Vagina (tissue), 2 donors: ENCODE data around the gene DPYSL4. TPM values are rescaled to one million over a fixed set of nuclear protein-coding genes. Genes with fewer than 3 reads are reported as not detected.

ENCODE experiments used
- DNase-seq, 2 donors: peaks; one replicate each; pipeline ENCODE4 v3.0.0-alpha.2; 2017; ENCODE audit errors: extremely low spot score in 2 of 2
- H3K27ac ChIP-seq: fragments of 200-600 bp; sonication (generic); one replicate; pipeline ENCODE4 v1.5.1; 2019
- H3K27me3 ChIP-seq: fragments of 200-600 bp; sonication (generic); one replicate; pipeline ENCODE4 v1.5.1; 2019
- H3K36me3 ChIP-seq, 2 donors: fragments of 200-600 bp; sonication (generic); one replicate each; pipeline ENCODE4 v1.5.1; 2017 to 2019
- H3K4me1 ChIP-seq: fragments of 200-600 bp; sonication (generic); one replicate; pipeline ENCODE4 v1.5.1; 2019
- H3K4me3 ChIP-seq, 2 donors: fragments of 200-600 bp; sonication (generic); 1 replicate in 1 of 2; 2 replicates in 1 of 2; pipeline ENCODE4 v1.5.1; 2016 to 2019
- H3K9me3 ChIP-seq: fragments of 200-600 bp; sonication (generic); one replicate; pipeline ENCODE4 v1.5.1; 2019
- CTCF ChIP-seq, 3 experiments: fragments of 450-650 bp in 2 of 3; fragments of 200-600 bp in 1 of 3; sonication (generic) in 1 of 3; IDR thresholded peaks; one replicate each; pipeline ENCODE4 v1.5.1; 2017 to 2019; ENCODE audit warnings: antibody characterized with exemption in 3 of 3, mild to moderate bottlenecking in 2 of 3, moderate library complexity in 2 of 3
- POLR2A ChIP-seq, 2 donors: fragments of 450-650 bp; IDR thresholded peaks; one replicate each; pipeline ENCODE4 v1.6.1; 2017; ENCODE audit warnings: antibody characterized with exemption in 2 of 2, mild to moderate bottlenecking in 2 of 2, moderate library complexity in 2 of 2
- POLR2AphosphoS5 ChIP-seq, 2 donors: sonication (generic); formaldehyde crosslinking; IDR thresholded peaks; one replicate each; pipeline ENCODE4 v1.9.0; 2017; ENCODE audit warnings: antibody characterized with exemption in 2 of 2, mild to moderate bottlenecking in 2 of 2, low read depth in 1 of 2; ENCODE audit not compliant: insufficient read depth in 1 of 2
- intact Hi-C: fragments of 100-400 bp; cut with DNase I; formaldehyde crosslinking; loops from one replicate; pipeline ENCODE4 v1.15.1; 2023
- total RNA-seq: library from RNA; depleted of rRNA; stranded (reverse); fragments of >200 nt; gene quantifications from one replicate; pipeline ENCODE4 v1.2.3, GENCODE V29; 2016

The DPYSL4 gene
- total RNA-seq, 1 donor from 2014 or later: 0.49 TPM

GRCh38 chr10:132195366-132196075 lies 8.8 kb downstream of the DPYSL4 start:
- Histone ChIP-seq H3K9me3 (no peaks in the 10 kb centered on the region), H3K27me3 (no peaks in the 10 kb centered on the region), H3K27ac (no peak overlapping the region), H3K4me1 (no peaks in the 10 kb centered on the region), H3K4me3 (no peak overlapping the region), H3K36me3 (no peaks in the 10 kb centered on the region)
- intact Hi-C loops: no loop called here
- no peak for DNase-seq
- TF ChIP-seq POLR2AphosphoS5 (IDR thresholded peaks at IDR 0.05; ENCODE audit: insufficient read depth in 1 of 2, low read depth in 1 of 2): no peak
- no peak for TF ChIP-seq CTCF (IDR thresholded peaks at IDR 0.05)
- TF ChIP-seq POLR2A (IDR thresholded peaks at IDR 0.05): no peak

GRCh38 chr10:132196178-132197113 lies 9.7 kb downstream of the DPYSL4 start:
- Histone ChIP-seq H3K9me3 (no peaks in the 10 kb centered on the region), H3K27ac (no peak overlapping the region), H3K4me1 (no peaks in the 10 kb centered on the region), H3K27me3 (no peaks in the 10 kb centered on the region), H3K36me3 (no peaks in the 10 kb centered on the region), H3K4me3 (no peak overlapping the region)
- TF ChIP-seq POLR2A (IDR thresholded peaks at IDR 0.05): no peak
- TF ChIP-seq CTCF (IDR thresholded peaks at IDR 0.05): no peak
- TF ChIP-seq POLR2AphosphoS5 (IDR thresholded peaks at IDR 0.05; ENCODE audit: insufficient read depth in 1 of 2, low read depth in 1 of 2): no peak
- intact Hi-C loops: no loop called here
- DNase-seq: no peak

GRCh38 chr10:132197271-132198067 lies 10.7 kb downstream of the DPYSL4 start:
- Histone ChIP-seq H3K4me1 (no peaks in the 10 kb centered on the region), H3K9me3 (no peaks in the 10 kb centered on the region), H3K27ac (no peak overlapping the region), H3K27me3 (no peaks in the 10 kb centered on the region), H3K36me3 (no peaks in the 10 kb centered on the region), H3K4me3 (no peak overlapping the region)
- TF ChIP-seq POLR2A (IDR thresholded peaks at IDR 0.05) (no peak), CTCF (IDR thresholded peaks at IDR 0.05) (no peak), POLR2AphosphoS5 (IDR thresholded peaks at IDR 0.05; ENCODE audit: insufficient read depth in 1 of 2, low read depth in 1 of 2) (no peak)
- intact Hi-C loops: no loop called here
- no peak for DNase-seq

GRCh38 chr10:132198068-132198370 lies 11.3 kb downstream of the DPYSL4 start:
- Histone ChIP-seq H3K27ac (no peak overlapping the region), H3K4me3 (no peak overlapping the region), H3K4me1 (no peaks in the 10 kb centered on the region), H3K36me3 (no peaks in the 10 kb centered on the region), H3K9me3 (no peaks in the 10 kb centered on the region), H3K27me3 (no peaks in the 10 kb centered on the region)
- no peak for TF ChIP-seq POLR2AphosphoS5 (IDR thresholded peaks at IDR 0.05; ENCODE audit: insufficient read depth in 1 of 2, low read depth in 1 of 2)
- no peak for TF ChIP-seq POLR2A (IDR thresholded peaks at IDR 0.05)
- no peak for TF ChIP-seq CTCF (IDR thresholded peaks at IDR 0.05)
- intact Hi-C loops: no loop called here
- no peak for DNase-seq
